AG04450 (cell line): ENCODE results near the gene RHOBTB1. TPM values are rescaled to one million over a fixed set of nuclear protein-coding genes. Genes with fewer than 3 reads are reported as not detected.

ENCODE experiments used
- CTCF ChIA-PET: fragments of 300-600, 350-600 bp; formaldehyde crosslinking; extraction: SDS; loops from one replicate; lab custom pipeline; 2022; ENCODE audit warnings: antibody characterized with exemption, inconsistent platforms; lab: Charles Lee
- POLR2A ChIA-PET: fragments of 350-600 bp; formaldehyde crosslinking; extraction: SDS; loops from one replicate; lab custom pipeline; 2021; ENCODE audit warnings: antibody characterized with exemption, inconsistent platforms; lab: Yijun Ruan, JAX
- DNase-seq: peaks from one replicate; pipeline ENCODE4 v3.0.0-alpha.2; 2011; ENCODE audit warnings: low read depth, low spot score
- H3K27ac ChIP-seq: one replicate; pipeline ENCODE4 v1.5.1; 2012; ENCODE audit warnings: low read depth, low read length, control low read depth
- H3K27me3 ChIP-seq: one replicate; pipeline ENCODE4 v1.6.0; 2012; ENCODE audit warnings: low read length; ENCODE audit not compliant: control insufficient read depth, insufficient read depth
- H3K4me3 ChIP-seq: 2 replicates; pipeline ENCODE4 v1.5.1; 2011; ENCODE audit warnings: mild to moderate bottlenecking, low read depth, low read length, control low read depth
- H3K9me3 ChIP-seq: 2 replicates; pipeline ENCODE4 v1.5.1; 2012; ENCODE audit warnings: low read length; ENCODE audit not compliant: control insufficient read depth, insufficient read depth
- polyA minus RNA-seq: library from RNA; depleted of rRNA, polyadenylated mRNA; stranded (reverse); fragments of >200 nt; gene quantifications from 2 replicates; pipeline ENCODE4 v1.2.3, GENCODE V29; 2011; rRNA and poly(A)+ RNA removed
- polyA plus RNA-seq: library from polyadenylated mRNA; depleted of rRNA; stranded (reverse); fragments of >200 nt; gene quantifications from 2 replicates; pipeline ENCODE4 v1.2.3, GENCODE V29; 2011; rRNA removed
- TF ChIP-seq, protein P1 (sequence below): IDR thresholded peaks from 2 replicates; pipeline ENCODE4 v1.5.1; 2011; ENCODE audit warnings: low read depth, low read length, control low read depth, inconsistent platforms

The RHOBTB1 gene, protein sequence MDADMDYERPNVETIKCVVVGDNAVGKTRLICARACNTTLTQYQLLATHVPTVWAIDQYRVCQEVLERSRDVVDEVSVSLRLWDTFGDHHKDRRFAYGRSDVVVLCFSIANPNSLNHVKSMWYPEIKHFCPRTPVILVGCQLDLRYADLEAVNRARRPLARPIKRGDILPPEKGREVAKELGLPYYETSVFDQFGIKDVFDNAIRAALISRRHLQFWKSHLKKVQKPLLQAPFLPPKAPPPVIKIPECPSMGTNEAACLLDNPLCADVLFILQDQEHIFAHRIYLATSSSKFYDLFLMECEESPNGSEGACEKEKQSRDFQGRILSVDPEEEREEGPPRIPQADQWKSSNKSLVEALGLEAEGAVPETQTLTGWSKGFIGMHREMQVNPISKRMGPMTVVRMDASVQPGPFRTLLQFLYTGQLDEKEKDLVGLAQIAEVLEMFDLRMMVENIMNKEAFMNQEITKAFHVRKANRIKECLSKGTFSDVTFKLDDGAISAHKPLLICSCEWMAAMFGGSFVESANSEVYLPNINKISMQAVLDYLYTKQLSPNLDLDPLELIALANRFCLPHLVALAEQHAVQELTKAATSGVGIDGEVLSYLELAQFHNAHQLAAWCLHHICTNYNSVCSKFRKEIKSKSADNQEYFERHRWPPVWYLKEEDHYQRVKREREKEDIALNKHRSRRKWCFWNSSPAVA
- polyA plus RNA-seq (33.8 and 37.4 TPM in 2 replicates), polyA minus RNA-seq (37.7 and 38.4 TPM in 2 replicates)

GRCh38 chr10:60944058-60944909 lies at the start of gene RHOBTB1:
RHOBTB1 (minus strand) TSS chr10:60944185; CDS start chr10:60911542, 32,643 bp downstream.
- ChIA-PET POLR2A (interaction anchor here (1.4 kb wide), 1 partner anchor 30 kb away, joined by 8 read pairs; no protein-coding TSS in a partner anchor), CTCF (interaction anchor here (1.3 kb wide), 1 partner anchor 10 kb away, joined by 3 read pairs; no protein-coding TSS in a partner anchor)
- Histone ChIP-seq H3K9me3 (peaks cover 2% of the 10 kb centered on the region; the same call in 1 of the 2 replicates), H3K27ac (peak within 1 kb of the TSS; percentile 98), H3K27me3 (no peaks in the 10 kb centered on the region), H3K4me3 (peak within 1 kb of the TSS; percentile 77)
- TF ChIP-seq, protein P1, sequence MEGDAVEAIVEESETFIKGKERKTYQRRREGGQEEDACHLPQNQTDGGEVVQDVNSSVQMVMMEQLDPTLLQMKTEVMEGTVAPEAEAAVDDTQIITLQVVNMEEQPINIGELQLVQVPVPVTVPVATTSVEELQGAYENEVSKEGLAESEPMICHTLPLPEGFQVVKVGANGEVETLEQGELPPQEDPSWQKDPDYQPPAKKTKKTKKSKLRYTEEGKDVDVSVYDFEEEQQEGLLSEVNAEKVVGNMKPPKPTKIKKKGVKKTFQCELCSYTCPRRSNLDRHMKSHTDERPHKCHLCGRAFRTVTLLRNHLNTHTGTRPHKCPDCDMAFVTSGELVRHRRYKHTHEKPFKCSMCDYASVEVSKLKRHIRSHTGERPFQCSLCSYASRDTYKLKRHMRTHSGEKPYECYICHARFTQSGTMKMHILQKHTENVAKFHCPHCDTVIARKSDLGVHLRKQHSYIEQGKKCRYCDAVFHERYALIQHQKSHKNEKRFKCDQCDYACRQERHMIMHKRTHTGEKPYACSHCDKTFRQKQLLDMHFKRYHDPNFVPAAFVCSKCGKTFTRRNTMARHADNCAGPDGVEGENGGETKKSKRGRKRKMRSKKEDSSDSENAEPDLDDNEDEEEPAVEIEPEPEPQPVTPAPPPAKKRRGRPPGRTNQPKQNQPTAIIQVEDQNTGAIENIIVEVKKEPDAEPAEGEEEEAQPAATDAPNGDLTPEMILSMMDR = no peak
- DNase-seq = no peak

GRCh38 chr10:60992636-60993035 lies 48.7 kb upstream of the RHOBTB1 start:
- Histone ChIP-seq H3K9me3 (peaks cover 4% of the 10 kb centered on the region; the same call in 1 of the 2 replicates), H3K27me3 (no peaks in the 10 kb centered on the region), H3K27ac (no peak overlapping the region), H3K4me3 (no peak overlapping the region)
- POLR2A ChIA-PET = no interaction called here
- CTCF ChIA-PET = interaction anchor here (0.6 kb wide), 1 partner anchor 759 kb away, joined by 3 read pairs; no protein-coding TSS in a partner anchor
- TF ChIP-seq, protein P1 = no peak
- no peak for DNase-seq

GRCh38 chr10:60990663-60991062 lies 46.7 kb upstream of the RHOBTB1 start:
- ChIA-PET POLR2A (no interaction called here), CTCF (no interaction called here)
- H3K4me3 ChIP-seq = no peak overlapping the region
- peaks cover 4% of the 10 kb centered on the region; the same call in 1 of the 2 replicates for H3K9me3 ChIP-seq
- DNase-seq = no peak
- TF ChIP-seq, protein P1 = no peak
- no peaks in the 10 kb centered on the region for H3K27me3 ChIP-seq
- no peak overlapping the region for H3K27ac ChIP-seq

DNA sequence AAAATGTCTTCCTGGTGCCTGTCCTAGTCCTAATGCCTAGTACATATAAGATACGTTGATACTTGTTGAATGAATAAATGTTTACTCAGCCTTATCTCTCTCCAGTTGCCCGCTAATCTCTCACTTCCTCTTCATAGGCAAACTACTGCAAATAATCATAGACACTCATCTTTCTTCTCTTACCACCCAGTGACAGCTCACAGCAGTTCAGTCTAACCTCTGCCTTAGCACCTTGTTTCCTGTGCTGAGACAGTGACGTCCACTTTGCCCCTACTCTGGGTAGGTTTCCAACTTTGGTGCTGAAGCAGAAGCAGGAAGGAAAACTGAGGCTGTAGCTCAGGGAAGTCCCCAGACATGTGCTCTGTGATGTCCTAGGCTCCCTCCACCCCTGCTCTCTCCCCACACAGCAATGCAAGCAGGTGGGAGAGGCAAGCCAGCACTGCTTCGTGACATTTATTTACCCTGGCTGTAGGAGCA lies 45.5 kb upstream of the RHOBTB1 start:
- TF ChIP-seq, protein P1 = no peak
- ChIA-PET POLR2A (no interaction called here), CTCF (no interaction called here)
- H3K9me3 ChIP-seq = peaks cover 4% of the 10 kb centered on the region; the same call in 1 of the 2 replicates
- DNase-seq = no peak
- H3K4me3 ChIP-seq = no peak overlapping the region
- H3K27ac ChIP-seq = no peak overlapping the region
- H3K27me3 ChIP-seq = no peaks in the 10 kb centered on the region
